Measurements from ENCODE around the gene CD74. TPM values are rescaled to one million over a fixed set of nuclear protein-coding genes. Genes with fewer than 3 reads are reported as not detected.

The CD74 gene
- total RNA-seq = 50.2 TPM
- 100 to 1,000 TPM in 1 of 8 donors, 10 to 100 TPM in 7; 53.9 to 104 (median 75.4) TPM for polyA plus RNA-seq (ENCODE audit: insufficient read depth in 1 of 8, insufficient read length in 8 of 8, low replicate concordance in 1 of 8)
- long read RNA-seq, donor 1, transcript CD74-202 (8 exons, 1,449 nt) = major isoform, 12 of 12 reads
- long read RNA-seq, donor 1, partial matches to known transcripts = 0 of 12 reads
- long read RNA-seq, donor 1, other reads (novel, unspliced or antisense) = 0 of 12 reads
- long read RNA-seq, donor 2, transcript CD74-202 (8 exons, 1,449 nt) = major isoform, 7 of 7 reads
- long read RNA-seq, donor 2, partial matches to known transcripts = 0 of 7 reads
- long read RNA-seq, donor 2, other reads (novel, unspliced or antisense) = 0 of 7 reads
- long read RNA-seq, donor 3, transcript CD74-201 (9 exons, 981 nt) = minor isoform, 16 of 102 reads
- long read RNA-seq, donor 3, transcript CD74-202 (8 exons, 1,449 nt) = major isoform, 77 of 102 reads
- long read RNA-seq, donor 3, partial matches to known transcripts = 0 of 102 reads
- long read RNA-seq, donor 3, other reads (novel, unspliced or antisense) = 7 of 102 reads
- long read RNA-seq, donor 4, transcript CD74-202 (8 exons, 1,449 nt) = major isoform, 55 of 87 reads
- long read RNA-seq, donor 4, transcript CD74-201 (9 exons, 981 nt) = minor isoform, 16 of 87 reads
- long read RNA-seq, donor 4, partial matches to known transcripts = 11 of 87 reads
- long read RNA-seq, donor 4, other reads (novel, unspliced or antisense) = 0 of 87 reads
- long read RNA-seq, donor 5, transcript CD74-202 (8 exons, 1,449 nt) = major isoform, 35 of 38 reads
- long read RNA-seq, donor 5, partial matches to known transcripts = 0 of 38 reads
- long read RNA-seq, donor 5, other reads (novel, unspliced or antisense) = 0 of 38 reads
- long read RNA-seq, donor 6, transcript CD74-201 (9 exons, 981 nt) = minor isoform, 8 of 43 reads
- long read RNA-seq, donor 6, transcript CD74-202 (8 exons, 1,449 nt) = major isoform, 35 of 43 reads
- long read RNA-seq, donor 6, partial matches to known transcripts = 0 of 43 reads
- long read RNA-seq, donor 6, other reads (novel, unspliced or antisense) = 0 of 43 reads
- long read RNA-seq, donor 7, transcript CD74-201 (9 exons, 981 nt) = minor isoform, 5 of 33 reads
- long read RNA-seq, donor 7, transcript CD74-202 (8 exons, 1,449 nt) = major isoform, 28 of 33 reads
- long read RNA-seq, donor 7, partial matches to known transcripts = 0 of 33 reads
- long read RNA-seq, donor 7, other reads (novel, unspliced or antisense) = 0 of 33 reads
- long read RNA-seq, donor 8, transcript CD74-202 (8 exons, 1,449 nt) = major isoform, 19 of 27 reads
- long read RNA-seq, donor 8, partial matches to known transcripts = 0 of 27 reads
- long read RNA-seq, donor 8, other reads (novel, unspliced or antisense) = 0 of 27 reads
- long read RNA-seq, donor 9, transcript CD74-202 (8 exons, 1,449 nt) = major isoform, 16 of 22 reads
- long read RNA-seq, donor 9, partial matches to known transcripts = 0 of 22 reads
- long read RNA-seq, donor 9, other reads (novel, unspliced or antisense) = 0 of 22 reads
- long read RNA-seq, donor 10, transcript CD74-202 (8 exons, 1,449 nt) = major isoform, 15 of 17 reads
- long read RNA-seq, donor 10, partial matches to known transcripts = 0 of 17 reads
- long read RNA-seq, donor 10, other reads (novel, unspliced or antisense) = 0 of 17 reads
- long read RNA-seq, donor 11, transcript CD74-201 (9 exons, 981 nt) = minor isoform, 7 of 38 reads
- long read RNA-seq, donor 11, transcript CD74-202 (8 exons, 1,449 nt) = major isoform, 26 of 38 reads
- long read RNA-seq, donor 11, partial matches to known transcripts = 5 of 38 reads
- long read RNA-seq, donor 11, other reads (novel, unspliced or antisense) = 0 of 38 reads

- DNase-seq = peak; percentile 81
- Histone ChIP-seq H3K27ac (ENCODE audit: low read length) (peak within 1 kb of the TSS; percentile 92), H3K36me3 (ENCODE audit: control insufficient read depth, insufficient read depth, low read length) (no peaks in the 10 kb centered on the region), H3K4me1 (ENCODE audit: control insufficient read depth, insufficient read depth, low read length) (peaks cover 19% of the 10 kb centered on the region), H3K27me3 (ENCODE audit: control insufficient read depth, insufficient read depth, low read length) (peaks cover 3% of the 10 kb centered on the region), H3K9me3 (replicated peaks; ENCODE audit: control insufficient read depth, low read depth, low read length) (no peaks in the 10 kb centered on the region), H3K4me3 (ENCODE audit: low read length) (peak within 1 kb of the TSS; percentile 46)
- whole genome bisulfite sequencing (ENCODE audit: insufficient coverage) = 15% methylated on average over 14 of the region's 20 CpGs
These were observed at the start of gene CD74 for GRCh38 chr5:150412319-150413175. TSS of gene CD74 (minus strand) at chr5:150412910. CDS start at chr5:150412749, 161 bp downstream.

GRCh38 chr5:150461231-150461630 lies 48.5 kb upstream of the CD74 start:
- no peak for DNase-seq
- peaks cover 24% of the 10 kb centered on the region for H3K4me1 ChIP-seq (ENCODE audit: control insufficient read depth, insufficient read depth, low read length)
- WGBS (ENCODE audit: insufficient coverage) = no CpG with 5 or more reads among the region's 2 CpGs

GRCh38 chr5:150460781-150461180 lies 48.1 kb upstream of the CD74 start:
- DNase-seq = no peak
- Histone ChIP-seq H3K27me3 (ENCODE audit: control insufficient read depth, insufficient read depth, low read length) (no peaks in the 10 kb centered on the region), H3K36me3 (ENCODE audit: control insufficient read depth, insufficient read depth, low read length) (no peaks in the 10 kb centered on the region), H3K4me3 (ENCODE audit: low read length) (no peak overlapping the region), H3K4me1 (ENCODE audit: control insufficient read depth, insufficient read depth, low read length) (peaks cover 22% of the 10 kb centered on the region), H3K9me3 (replicated peaks; ENCODE audit: control insufficient read depth, low read depth, low read length) (no peaks in the 10 kb centered on the region), H3K27ac (ENCODE audit: low read length) (no peak overlapping the region)
- WGBS (ENCODE audit: insufficient coverage) = 35% methylated on average over 2 of the region's 2 CpGs

More at GRCh38 chr5:150461231-150461630, 48.5 kb upstream of the CD74 start:
- H3K27ac ChIP-seq (ENCODE audit: low read length) = no peak overlapping the region
- no peaks in the 10 kb centered on the region for H3K36me3 ChIP-seq (ENCODE audit: control insufficient read depth, insufficient read depth, low read length)
- H3K4me3 ChIP-seq (ENCODE audit: low read length) = no peak overlapping the region
- no peaks in the 10 kb centered on the region for H3K27me3 ChIP-seq (ENCODE audit: control insufficient read depth, insufficient read depth, low read length)
- H3K9me3 ChIP-seq (replicated peaks; ENCODE audit: control insufficient read depth, low read depth, low read length) = no peaks in the 10 kb centered on the region

GRCh38 chr5:150458802-150459557 lies 46.3 kb upstream of the CD74 start:
- 38% methylated on average over 21 of the region's 36 CpGs for WGBS (ENCODE audit: insufficient coverage)
- H3K9me3 ChIP-seq (replicated peaks; ENCODE audit: control insufficient read depth, low read depth, low read length) = no peaks in the 10 kb centered on the region
- no peak overlapping the region for H3K27ac ChIP-seq (ENCODE audit: low read length)
- DNase-seq = peak; percentile 69
- no peaks in the 10 kb centered on the region for H3K27me3 ChIP-seq (ENCODE audit: control insufficient read depth, insufficient read depth, low read length)
- no peak overlapping the region for H3K4me3 ChIP-seq (ENCODE audit: low read length)
- no peaks in the 10 kb centered on the region for H3K36me3 ChIP-seq (ENCODE audit: control insufficient read depth, insufficient read depth, low read length)
- peaks cover 7% of the 10 kb centered on the region for H3K4me1 ChIP-seq (ENCODE audit: control insufficient read depth, insufficient read depth, low read length)

GRCh38 chr5:150457562-150458240 lies 45.0 kb upstream of the CD74 start:
- peaks cover 7% of the 10 kb centered on the region for H3K4me1 ChIP-seq (ENCODE audit: control insufficient read depth, insufficient read depth, low read length)
- no peaks in the 10 kb centered on the region for H3K9me3 ChIP-seq (replicated peaks; ENCODE audit: control insufficient read depth, low read depth, low read length)
- H3K36me3 ChIP-seq (ENCODE audit: control insufficient read depth, insufficient read depth, low read length) = no peaks in the 10 kb centered on the region
- H3K27me3 ChIP-seq (ENCODE audit: control insufficient read depth, insufficient read depth, low read length) = no peaks in the 10 kb centered on the region
- H3K4me3 ChIP-seq (ENCODE audit: low read length) = no peak overlapping the region
- DNase-seq = no peak
- no peak overlapping the region for H3K27ac ChIP-seq (ENCODE audit: low read length)
- 91% methylated on average over 14 of the region's 16 CpGs for WGBS (ENCODE audit: insufficient coverage)

- no peak overlapping the region for H3K27ac ChIP-seq (ENCODE audit: low read length)
These were observed 44.4 kb upstream of the CD74 start for GRCh38 chr5:150457121-150457520.

GRCh38 chr5:150454492-150455229 lies 42.0 kb upstream of the CD74 start:
- Histone ChIP-seq H3K36me3 (ENCODE audit: control insufficient read depth, insufficient read depth, low read length) (no peaks in the 10 kb centered on the region), H3K4me3 (ENCODE audit: low read length) (no peak overlapping the region), H3K9me3 (replicated peaks; ENCODE audit: control insufficient read depth, low read depth, low read length) (peaks cover 5% of the 10 kb centered on the region), H3K27ac (ENCODE audit: low read length) (no peak overlapping the region), H3K4me1 (ENCODE audit: control insufficient read depth, insufficient read depth, low read length) (peaks cover 7% of the 10 kb centered on the region), H3K27me3 (ENCODE audit: control insufficient read depth, insufficient read depth, low read length) (no peaks in the 10 kb centered on the region)
- 79% methylated on average over 7 of the region's 9 CpGs for WGBS (ENCODE audit: insufficient coverage)
- DNase-seq = no peak

More at GRCh38 chr5:150457121-150457520, 44.4 kb upstream of the CD74 start:
- H3K4me3 ChIP-seq (ENCODE audit: low read length) = no peak overlapping the region
- DNase-seq = no peak
- H3K4me1 ChIP-seq (ENCODE audit: control insufficient read depth, insufficient read depth, low read length) = peaks cover 7% of the 10 kb centered on the region
- 68% methylated on average over 4 of the region's 6 CpGs for WGBS (ENCODE audit: insufficient coverage)
- H3K9me3 ChIP-seq (replicated peaks; ENCODE audit: control insufficient read depth, low read depth, low read length) = no peaks in the 10 kb centered on the region
- H3K27me3 ChIP-seq (ENCODE audit: control insufficient read depth, insufficient read depth, low read length) = no peaks in the 10 kb centered on the region
- H3K36me3 ChIP-seq (ENCODE audit: control insufficient read depth, insufficient read depth, low read length) = no peaks in the 10 kb centered on the region
